GM12892 (cell line): ENCODE data around the gene TRAF3IP3.

Experiments
- POLR2A ChIP-seq: IDR thresholded peaks from 2 replicates; pipeline ENCODE4 v1.6.1; 2011; ENCODE audit warnings: low read depth, low read length, control low read depth
- POLR2AphosphoS5 ChIP-seq: IDR thresholded peaks from 2 replicates; pipeline ENCODE4 v1.6.1; 2011; ENCODE audit warnings: low read depth, low read length, control low read depth
- TAF1 ChIP-seq: IDR thresholded peaks from 2 replicates; pipeline ENCODE4 v1.6.1; 2011; ENCODE audit warnings: low read depth, mild to moderate bottlenecking, control low read depth, low read length, borderline replicate concordance

- no peak for TF ChIP-seq POLR2A
- TF ChIP-seq TAF1, result no peak
- no peak for TF ChIP-seq POLR2AphosphoS5
Observed at GRCh38 chr1:209749670-209750323, 6.1 kb upstream of the TRAF3IP3 start.
